Subcutaneous adipose tissue (tissue), 4 donors: Measurements from ENCODE around the gene PPP2R1A. TPM values are rescaled to one million over a fixed set of nuclear protein-coding genes. Genes with fewer than 3 reads are reported as not detected.

Experiments
- CTCF ChIP-seq: fragments of 450-650 bp; IDR thresholded peaks from one replicate; pipeline ENCODE4 v1.5.1; 2016; ENCODE audit warnings: low read depth, mild to moderate bottlenecking, control low read depth, antibody characterized with exemption, moderate library complexity
- total RNA-seq, 4 donors: library from RNA; depleted of rRNA; stranded (reverse); fragments of >200 nt; gene quantifications; one replicate each; pipeline ENCODE4 v1.1.0, GENCODE V29; 2016

Gene PPP2R1A
- total RNA-seq, 4 donors from 2014 or later: 113 to 186 (median 127) TPM

GRCh38 chr19:52230685-52231084 is 40.8 kb downstream of the PPP2R1A start:
- TF ChIP-seq CTCF: no peak

- no peak for TF ChIP-seq CTCF
Observed at GRCh38 chr19:52231154-52231910, 41.5 kb downstream of the PPP2R1A start.

- no peak for TF ChIP-seq CTCF
Observed at GRCh38 chr19:52234406-52234805, 44.6 kb downstream of the PPP2R1A start.

- TF ChIP-seq CTCF: no peak
Observed at GRCh38 chr19:52237197-52237596, 47.3 kb downstream of the PPP2R1A start.

GRCh38 chr19:52237771-52238400 is 48.0 kb downstream of the PPP2R1A start:
- TF ChIP-seq CTCF: no peak

- no peak for TF ChIP-seq CTCF
Observed at GRCh38 chr19:52244021-52244420, 54.2 kb downstream of the PPP2R1A start.

- no peak for TF ChIP-seq CTCF
Observed at GRCh38 chr19:52248241-52248640, 58.4 kb downstream of the PPP2R1A start.
